ENCODE data around the gene HS6ST1.
"Not testable (repeated sequence)": the region's sequence is repeated elsewhere in the genome, so short reads cannot be mapped to it uniquely, and the experiment has no call there.

The HS6ST1 gene

GRCh38 chr2:128252501-128252900, 66.2 kb downstream of the HS6ST1 start:
- no peak overlapping the region for H3K27ac ChIP-seq
- DNase-seq (ENCODE audit: low read depth, low spot score): no peak

DNA sequence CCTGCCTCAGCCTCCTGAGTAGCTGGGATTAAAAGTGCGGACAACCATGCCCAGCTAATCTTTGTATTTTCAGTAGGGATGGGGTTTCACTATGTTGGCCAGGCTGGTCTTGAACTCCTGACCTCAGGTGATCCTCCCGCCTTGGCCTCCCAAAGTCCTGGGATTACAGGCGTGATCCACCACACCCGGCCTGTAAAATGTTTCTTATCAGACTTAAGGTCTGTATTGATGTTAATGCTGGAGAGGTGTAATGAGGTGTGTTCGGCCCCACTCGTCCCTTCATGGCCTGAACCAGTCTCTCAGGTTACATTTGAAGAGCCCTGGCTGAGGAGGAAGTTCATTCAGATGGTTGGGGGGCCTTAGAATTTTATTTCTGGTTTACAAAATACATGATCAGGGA, 66.6 kb downstream of the HS6ST1 start:
- DNase-seq (ENCODE audit: low read depth, low spot score); H3K27ac ChIP-seq: not testable (repeated sequence)

GRCh38 chr2:128250229-128251025, 68.2 kb downstream of the HS6ST1 start:
- DNase-seq (ENCODE audit: low read depth, low spot score): no peak
- H3K27ac ChIP-seq: no peak overlapping the region

- no peak for DNase-seq (ENCODE audit: low read depth, low spot score)
- no peak overlapping the region for H3K27ac ChIP-seq
Measured at GRCh38 chr2:128249555-128249954, 69.1 kb downstream of the HS6ST1 start.

- no peak overlapping the region for H3K27ac ChIP-seq
- no peak for DNase-seq (ENCODE audit: low read depth, low spot score)
Measured at GRCh38 chr2:128245813-128246212, 72.9 kb downstream of the HS6ST1 start.

DNA sequence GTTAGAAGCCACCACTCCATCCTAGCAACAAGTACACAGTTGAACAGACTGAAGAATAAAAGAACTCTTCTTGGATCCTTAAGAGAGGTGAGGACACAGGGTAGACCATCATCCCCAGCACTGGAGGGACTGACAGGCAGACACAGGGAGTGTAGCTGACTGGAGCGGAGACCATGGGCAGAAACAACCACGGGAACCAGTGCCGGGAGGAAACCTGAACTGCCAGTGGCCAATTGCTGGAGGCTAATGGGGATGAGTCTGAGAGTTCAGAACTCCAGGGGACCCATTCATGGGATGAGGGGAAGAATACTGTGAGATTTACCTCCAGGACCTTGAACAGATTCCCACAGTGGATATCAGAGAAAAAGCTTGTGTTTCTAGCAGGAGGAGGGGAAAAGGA, 76.8 kb downstream of the HS6ST1 start:
- no peak overlapping the region for H3K27ac ChIP-seq
- no peak for DNase-seq (ENCODE audit: low read depth, low spot score)

DNA sequence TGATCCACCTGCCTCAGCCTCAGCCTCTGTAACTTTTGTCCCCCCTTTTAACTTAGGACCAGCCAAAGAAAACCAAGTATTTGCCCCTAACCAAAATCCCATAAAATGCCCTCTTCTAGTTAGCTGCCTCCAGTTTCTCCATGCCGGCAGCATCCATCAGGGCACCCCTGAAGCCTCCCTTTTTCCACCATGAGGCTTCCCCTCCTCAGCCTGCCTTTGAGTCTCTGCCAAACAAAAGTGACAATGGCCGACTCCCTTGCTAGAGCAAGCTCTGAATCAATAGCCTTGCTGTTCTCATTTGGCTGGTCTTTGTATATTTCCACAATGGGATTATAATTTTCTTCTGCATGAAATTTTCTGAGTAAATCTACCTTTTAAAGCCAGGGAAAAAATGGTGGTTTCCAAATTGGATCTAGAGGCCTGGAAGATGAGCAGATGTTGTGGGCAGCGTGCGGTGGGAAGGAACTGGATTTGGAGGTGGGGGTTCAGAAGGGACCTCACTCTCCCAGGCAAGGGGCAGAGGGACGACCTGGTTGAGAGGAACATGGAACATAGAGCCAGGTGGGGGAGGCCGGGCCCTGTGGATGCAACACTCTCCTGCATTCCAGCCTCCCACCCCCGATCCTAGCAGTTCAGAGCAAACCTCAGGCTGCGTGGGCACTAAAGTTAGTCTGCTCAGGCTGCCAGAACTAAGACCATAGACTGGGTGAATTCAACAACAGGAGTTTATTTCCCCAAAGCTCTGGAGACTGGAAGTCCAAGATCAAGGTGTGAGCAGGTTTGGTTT, 80.6 kb downstream of the HS6ST1 start:
- no peak overlapping the region for H3K27ac ChIP-seq

GRCh38 chr2:128237081-128237534, 81.6 kb downstream of the HS6ST1 start:
- no peak overlapping the region for H3K27ac ChIP-seq
- DNase-seq (ENCODE audit: low read depth, low spot score): no peak

More for the DNA sequence above, 80.6 kb downstream of the HS6ST1 start:
- no peak for DNase-seq (ENCODE audit: low read depth, low spot score)

DNA sequence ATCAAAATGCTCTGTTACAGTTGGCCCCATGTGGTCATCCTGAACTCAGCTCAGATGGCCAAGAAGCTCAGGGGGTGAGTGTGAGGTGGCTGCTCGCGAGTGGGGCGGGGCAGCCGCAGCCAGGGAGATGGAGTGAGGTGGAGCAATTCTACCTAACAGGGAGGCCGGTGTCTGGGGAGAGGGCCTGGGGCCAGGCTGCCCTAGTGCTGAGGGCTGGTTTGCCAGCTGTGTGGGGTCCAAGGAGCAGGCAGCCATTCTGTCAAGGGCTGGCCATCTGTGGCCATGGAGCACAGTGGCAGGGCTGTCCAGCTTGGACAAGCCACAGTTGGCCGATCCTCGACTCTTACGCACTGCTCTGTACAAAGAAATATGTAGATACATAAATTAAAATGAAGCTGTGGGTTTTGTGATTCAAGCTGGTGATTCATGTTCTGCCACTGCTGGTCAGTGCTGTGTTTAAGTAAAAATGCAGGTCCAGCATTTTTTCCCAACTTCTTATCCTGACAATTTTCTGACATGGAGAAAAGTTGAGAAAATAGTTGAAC, 82.1 kb downstream of the HS6ST1 start:
- DNase-seq (ENCODE audit: low read depth, low spot score): peak; percentile 27
- no peak overlapping the region for H3K27ac ChIP-seq

DNA sequence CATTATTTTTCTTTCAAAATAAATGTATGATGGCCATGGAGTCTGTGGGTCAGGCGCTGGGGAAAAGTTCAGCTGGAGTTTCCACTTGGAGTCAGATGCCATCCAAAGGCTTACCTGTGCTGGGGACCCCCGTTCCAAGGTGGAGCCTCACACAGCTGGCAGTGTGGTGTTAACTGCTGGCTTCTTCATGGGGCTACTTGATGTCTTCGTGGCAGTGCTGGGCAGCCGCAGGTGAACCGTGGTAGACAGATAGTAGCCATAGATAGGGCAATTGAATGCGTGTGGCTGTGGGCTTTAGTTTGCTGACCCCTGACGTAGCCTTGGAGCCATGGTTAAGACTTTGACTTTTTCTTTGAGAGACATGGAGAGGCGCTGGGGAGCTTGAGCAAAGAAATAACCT, 83.1 kb downstream of the HS6ST1 start:
- no peak for DNase-seq (ENCODE audit: low read depth, low spot score)
- no peak overlapping the region for H3K27ac ChIP-seq

DNA sequence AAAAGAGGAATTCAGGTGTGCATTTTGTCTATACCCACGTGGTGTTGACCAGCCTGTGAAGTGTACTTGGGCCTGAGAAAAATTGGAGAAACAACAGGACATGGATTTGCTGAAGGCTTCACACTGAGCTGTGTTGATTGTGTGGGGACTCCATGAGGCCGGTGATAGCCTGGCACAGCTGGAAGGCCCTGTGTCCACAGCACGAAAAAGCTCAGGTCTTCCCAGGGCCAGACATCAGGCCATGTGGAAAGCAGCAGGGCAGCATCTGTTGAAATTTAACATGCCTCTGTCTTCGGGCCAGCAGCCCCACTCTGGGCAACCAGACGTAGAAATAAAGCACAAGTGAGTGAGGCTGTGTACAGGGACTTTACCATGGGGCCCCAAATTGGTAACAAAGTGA, 84.1 kb downstream of the HS6ST1 start:
- H3K27ac ChIP-seq: no peak overlapping the region
- no peak for DNase-seq (ENCODE audit: low read depth, low spot score)

DNA sequence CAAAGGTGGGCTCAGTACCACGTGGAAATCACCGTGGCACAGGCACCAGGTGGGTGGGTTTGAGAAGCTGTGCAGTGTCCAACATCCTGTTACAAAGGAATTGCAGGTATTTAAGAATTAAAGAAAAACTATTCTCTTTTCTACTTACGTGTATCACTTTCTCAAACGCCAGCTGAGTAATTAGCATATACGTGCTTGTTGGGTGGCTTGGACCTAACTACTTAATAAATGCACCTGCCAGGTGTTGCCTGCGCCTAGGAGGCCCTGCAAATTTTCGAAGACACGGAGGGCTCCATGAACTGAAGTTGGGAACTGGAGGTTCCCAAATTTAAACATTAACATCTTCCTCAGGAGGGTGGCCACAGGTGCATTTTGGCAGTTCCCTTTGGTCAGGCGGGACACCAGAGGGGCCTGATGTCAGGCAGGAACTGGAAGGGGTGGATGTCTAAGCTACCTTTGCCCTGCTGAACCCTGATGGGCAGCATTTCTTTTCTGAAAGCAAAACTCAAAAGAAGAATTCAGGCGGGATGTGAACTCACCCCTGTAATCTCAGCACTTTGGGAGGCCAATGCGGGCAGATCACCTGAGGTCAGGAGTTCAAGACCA, 84.8 kb downstream of the HS6ST1 start:
- DNase-seq (ENCODE audit: low read depth, low spot score): no peak
- H3K27ac ChIP-seq: no peak overlapping the region

DNA sequence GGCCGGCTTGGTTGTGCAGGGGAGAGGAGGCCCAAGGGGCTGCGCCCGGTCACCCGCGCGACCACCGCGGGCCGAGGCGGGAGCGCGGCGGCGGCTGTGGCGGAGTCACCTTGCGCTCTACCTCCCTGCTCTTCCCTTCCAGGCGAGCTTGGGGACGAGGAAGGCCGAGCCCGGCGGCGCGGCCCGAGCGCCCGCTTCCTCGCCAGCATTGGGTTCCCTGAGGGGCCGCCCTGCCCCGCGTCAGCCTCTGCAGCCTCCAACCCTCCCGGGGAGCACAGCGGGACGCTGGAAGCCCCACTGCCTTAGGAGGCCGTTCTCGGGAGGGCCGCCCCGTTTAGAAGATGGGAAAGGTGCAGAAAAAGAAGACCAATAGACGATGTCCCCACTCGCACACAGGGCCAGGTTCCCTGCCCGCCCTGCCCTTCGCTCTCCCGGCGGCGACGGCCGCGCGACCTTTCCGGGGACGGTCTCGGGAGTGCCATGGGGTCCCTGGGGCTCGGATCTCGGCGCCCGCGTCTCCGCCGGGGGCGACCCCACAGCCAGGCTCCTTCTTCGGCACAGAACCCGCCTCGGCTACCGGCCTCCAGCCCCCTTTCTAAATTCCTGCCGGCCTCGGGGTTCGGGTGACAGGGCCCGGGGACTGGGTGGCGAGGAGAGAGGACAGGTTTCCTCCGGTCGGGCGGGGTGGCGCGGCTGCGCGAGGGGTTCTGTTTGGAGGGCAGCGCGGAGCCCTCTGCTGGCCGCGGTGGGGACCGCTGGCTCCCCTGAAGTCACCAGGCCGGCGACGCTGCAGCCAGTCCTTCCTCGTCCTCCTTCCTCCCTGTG, 85.5 kb downstream of the HS6ST1 start:
- no peak overlapping the region for H3K27ac ChIP-seq
- no peak for DNase-seq (ENCODE audit: low read depth, low spot score)

DNA sequence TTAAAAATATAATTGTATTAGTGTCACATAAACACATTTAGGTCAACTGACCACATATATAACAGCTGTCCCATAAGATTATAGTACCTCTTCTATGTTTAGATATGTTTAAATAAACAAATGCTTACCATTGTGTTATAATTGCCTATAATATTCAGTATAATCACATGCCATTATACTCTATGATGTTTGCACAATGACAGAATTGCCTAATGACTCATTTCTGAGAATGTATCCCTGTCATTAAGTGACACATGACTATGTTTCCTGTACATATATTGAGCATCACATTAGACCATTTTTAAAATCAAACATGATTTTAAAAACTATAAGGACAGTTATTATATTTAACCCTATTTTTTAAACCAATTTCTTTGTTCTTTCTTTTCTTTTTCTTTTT, 89.8 kb downstream of the HS6ST1 start:
- peak; percentile 14 for DNase-seq (ENCODE audit: low read depth, low spot score)
- no peak overlapping the region for H3K27ac ChIP-seq

- DNase-seq (ENCODE audit: low read depth, low spot score): no peak
- H3K27ac ChIP-seq: no peak overlapping the region
Measured at GRCh38 chr2:128227862-128228261, 90.8 kb downstream of the HS6ST1 start.

- no peak for DNase-seq (ENCODE audit: low read depth, low spot score)
- H3K27ac ChIP-seq: no peak overlapping the region
Measured at GRCh38 chr2:128219891-128220290, 98.8 kb downstream of the HS6ST1 start.

DNA sequence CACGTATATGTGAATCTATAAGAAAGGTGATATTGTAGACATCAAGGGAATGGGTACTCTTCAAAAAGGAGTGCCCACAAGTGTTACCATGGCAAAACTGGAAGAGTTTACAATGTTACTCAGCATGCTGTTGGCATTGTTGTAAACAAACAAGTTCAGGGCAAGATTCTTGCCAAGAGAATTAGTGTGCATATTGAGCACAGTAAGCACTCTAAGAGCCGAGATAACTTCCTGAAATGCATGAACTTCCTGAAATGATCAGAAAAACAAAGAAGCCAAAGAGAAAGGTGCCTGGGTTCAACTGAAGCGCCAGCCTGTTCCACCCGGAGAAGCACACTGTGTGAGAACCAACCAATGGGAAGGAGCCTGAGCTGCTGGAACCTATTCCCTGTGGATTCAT, 101.0 kb downstream of the HS6ST1 start:
- H3K27ac ChIP-seq: no peak overlapping the region
- DNase-seq (ENCODE audit: low read depth, low spot score): no peak

- no peak overlapping the region for H3K27ac ChIP-seq
- DNase-seq (ENCODE audit: low read depth, low spot score): no peak
Measured at GRCh38 chr2:128215897-128216642, 102.6 kb downstream of the HS6ST1 start.

Data from epithelial cell of prostate (primary cell).